Ascending aorta (tissue), 2 donors: ENCODE measurements around the gene RGS7. TPM values are rescaled to one million over a fixed set of nuclear protein-coding genes. Genes with fewer than 3 reads are reported as not detected.

Experiments used
- DNase-seq, 2 donors: peaks; one replicate each; pipeline ENCODE4 v3.0.0-alpha.2; 2019; ENCODE audit warnings: low spot score in 2 of 2
- H3K27ac ChIP-seq, 2 donors: fragments of 200-600 bp; sonication (generic); one replicate each; pipeline ENCODE4 v1.5.1; 2016 to 2017; ENCODE audit warnings: mild to moderate bottlenecking in 1 of 2
- H3K27me3 ChIP-seq: fragments of 200-600 bp; sonication (generic); one replicate; pipeline ENCODE4 v1.5.1; 2017
- H3K36me3 ChIP-seq, 2 donors: fragments of 200-600 bp; sonication (generic); one replicate each; pipeline ENCODE4 v1.5.1; 2016
- H3K4me1 ChIP-seq, 2 donors: fragments of 200-600 bp; sonication (generic); one replicate each; pipeline ENCODE4 v1.5.1; 2016 to 2017; ENCODE audit warnings: mild to moderate bottlenecking in 1 of 2
- H3K4me3 ChIP-seq, 2 donors: fragments of 200-600 bp; sonication (generic); one replicate each; pipeline ENCODE4 v1.5.1; 2016 to 2017; ENCODE audit warnings: mild to moderate bottlenecking in 1 of 2
- H3K9me3 ChIP-seq, 2 donors: fragments of 200-600 bp; sonication (generic); one replicate each; pipeline ENCODE4 v1.5.1; 2016
- CTCF ChIP-seq, 3 experiments: fragments of 200-600 bp in 2 of 3; fragments of 450-650 bp in 1 of 3; sonication (generic) in 2 of 3; IDR thresholded peaks; one replicate each; pipeline ENCODE4 v1.5.1; 2016 to 2019; ENCODE audit warnings: antibody characterized with exemption in 3 of 3, mild to moderate bottlenecking in 1 of 3, moderate library complexity in 1 of 3
- intact Hi-C: fragments of 100-400 bp; cut with DNase I; formaldehyde crosslinking; loops from one replicate; pipeline ENCODE4 v1.15.1; 2023
- total RNA-seq: library from RNA; depleted of rRNA; stranded (reverse); fragments of >200 nt; gene quantifications from one replicate; pipeline ENCODE4 v1.1.0, GENCODE V29; 2016

RGS7 gene
- total RNA-seq, 1 donor from 2014 or later = not detected

- Histone ChIP-seq H3K27ac (no peak overlapping the region), H3K4me3 (no peak overlapping the region), H3K4me1 (no peaks in the 10 kb centered on the region), H3K36me3 (no peaks in the 10 kb centered on the region), H3K27me3 (no peaks in the 10 kb centered on the region), H3K9me3 (no peaks in the 10 kb centered on the region)
- intact Hi-C loops = no loop called here
- DNase-seq = no peak
- no peak for TF ChIP-seq CTCF (IDR thresholded peaks at IDR 0.05)
Observed at GRCh38 chr1:241330619-241331327, 26.2 kb downstream of the RGS7 start.

- no peak for TF ChIP-seq CTCF (IDR thresholded peaks at IDR 0.05)
- intact Hi-C loops = no loop called here
Observed at GRCh38 chr1:241325456-241325855, 31.5 kb downstream of the RGS7 start.

GRCh38 chr1:241323514-241324195 is 33.4 kb downstream of the RGS7 start:
- intact Hi-C loops = no loop called here
- TF ChIP-seq CTCF (IDR thresholded peaks at IDR 0.05) = no peak
- H3K9me3 ChIP-seq = no peaks in the 10 kb centered on the region
- H3K27me3 ChIP-seq = no peaks in the 10 kb centered on the region
- no peak overlapping the region for H3K27ac ChIP-seq
- H3K4me1 ChIP-seq = no peaks in the 10 kb centered on the region
- H3K36me3 ChIP-seq = no peaks in the 10 kb centered on the region
- no peak overlapping the region for H3K4me3 ChIP-seq
- no peak for DNase-seq

More at GRCh38 chr1:241325456-241325855, 31.5 kb downstream of the RGS7 start:
- Histone ChIP-seq H3K27me3 (no peaks in the 10 kb centered on the region), H3K9me3 (no peaks in the 10 kb centered on the region), H3K4me1 (no peaks in the 10 kb centered on the region), H3K4me3 (no peak overlapping the region), H3K36me3 (no peaks in the 10 kb centered on the region), H3K27ac (no peak overlapping the region)
- DNase-seq = no peak

- H3K36me3 ChIP-seq = no peaks in the 10 kb centered on the region
- H3K27ac ChIP-seq = no peak overlapping the region
- H3K27me3 ChIP-seq = no peaks in the 10 kb centered on the region
- no peak overlapping the region for H3K4me3 ChIP-seq
- no peak for TF ChIP-seq CTCF (IDR thresholded peaks at IDR 0.05)
- intact Hi-C loops = no loop called here
- DNase-seq = no peak
- no peaks in the 10 kb centered on the region for H3K4me1 ChIP-seq
- H3K9me3 ChIP-seq = no peaks in the 10 kb centered on the region
Observed at GRCh38 chr1:241317676-241318075, 39.3 kb downstream of the RGS7 start.

GRCh38 chr1:241316372-241316771 is 40.6 kb downstream of the RGS7 start:
- Histone ChIP-seq H3K27me3 (no peaks in the 10 kb centered on the region), H3K4me1 (no peaks in the 10 kb centered on the region), H3K27ac (no peak overlapping the region), H3K9me3 (no peaks in the 10 kb centered on the region), H3K4me3 (no peak overlapping the region), H3K36me3 (no peaks in the 10 kb centered on the region)
- no peak for DNase-seq
- intact Hi-C loops = no loop called here
- TF ChIP-seq CTCF (IDR thresholded peaks at IDR 0.05) = no peak
